Skeletal muscle cell (primary cell): Measurements from ENCODE around the gene SLC7A8.
A peak's percentile ranks its signal among the peaks of the same experiment; 100 is the strongest.

Source experiments
- DNase-seq: peaks from one replicate; pipeline ENCODE4 v3.0.0-alpha.2; 2010; ENCODE audit warnings: low read depth
- H3K4me3 ChIP-seq: 2 replicates; pipeline ENCODE4 v1.5.1; 2011; ENCODE audit warnings: low read depth, mild to moderate bottlenecking, control low read depth, low read length, moderate library complexity

Gene SLC7A8

DNA sequence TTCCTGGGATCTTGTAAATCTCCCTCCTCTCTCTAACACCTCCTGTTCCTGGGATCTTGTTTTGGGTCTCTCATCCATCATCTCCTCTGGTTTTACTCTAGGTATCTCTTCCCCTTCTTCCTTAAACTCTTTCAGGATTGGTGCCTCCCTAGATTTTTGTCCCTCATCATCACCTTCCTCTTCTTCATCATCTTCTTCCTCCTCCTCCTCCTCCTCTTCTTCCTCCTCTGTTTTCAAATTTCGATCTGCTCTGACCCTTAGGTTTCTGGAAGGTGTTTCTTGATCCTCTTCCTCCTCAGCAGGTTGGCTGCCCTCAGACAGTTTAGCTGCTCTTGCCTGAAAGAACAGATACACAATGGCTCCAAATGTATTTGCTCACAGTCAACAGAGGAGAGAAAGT is 103.0 kb downstream of the SLC7A8 start:
- no peak overlapping the region for H3K4me3 ChIP-seq
- no peak for DNase-seq

GRCh38 chr14:23079716-23080115 is 103.7 kb downstream of the SLC7A8 start:
- DNase-seq = no peak
- H3K4me3 ChIP-seq = no peak overlapping the region

- H3K4me3 ChIP-seq = no peak overlapping the region
- peak; percentile 95 for DNase-seq
These were observed 104.8 kb downstream of the SLC7A8 start for GRCh38 chr14:23078692-23079116.

DNA sequence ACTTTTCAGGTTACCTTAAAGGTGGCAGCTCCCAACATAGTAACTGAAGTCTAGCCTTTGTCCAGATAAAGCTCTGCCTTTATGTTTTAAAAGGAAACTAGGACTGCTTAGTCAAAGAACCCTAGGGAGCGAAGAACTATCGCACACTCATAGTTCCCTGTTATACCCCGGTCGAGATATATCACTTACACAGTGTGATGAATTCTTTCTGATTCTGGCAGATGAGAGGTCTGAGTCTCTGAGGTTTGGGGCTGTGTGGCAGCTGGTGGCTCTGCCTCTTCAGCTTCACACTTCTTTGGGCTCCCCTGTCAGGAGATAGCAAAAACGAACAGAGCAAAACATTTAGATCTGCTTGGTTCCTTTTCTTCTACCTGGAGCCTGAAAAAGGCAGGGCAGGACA is 105.5 kb downstream of the SLC7A8 start:
- H3K4me3 ChIP-seq = no peak overlapping the region

GRCh38 chr14:23076785-23077408 is 106.6 kb downstream of the SLC7A8 start:
- H3K4me3 ChIP-seq = no peak overlapping the region
- no peak for DNase-seq

More for the DNA sequence above, 105.5 kb downstream of the SLC7A8 start:
- no peak for DNase-seq
